CD4-positive, alpha-beta T cell treated with Interleukin-17A for 1 hour (primary cell): ENCODE results near the gene GRIPAP1.

Experiments
- DNase-seq: peaks from one replicate; pipeline ENCODE4 v3.0.0-alpha.2; 2020

The GRIPAP1 gene

GRCh38 chrX:48958635-48959094, 43.4 kb downstream of the GRIPAP1 start:
- peak; percentile 33 for DNase-seq

DNA sequence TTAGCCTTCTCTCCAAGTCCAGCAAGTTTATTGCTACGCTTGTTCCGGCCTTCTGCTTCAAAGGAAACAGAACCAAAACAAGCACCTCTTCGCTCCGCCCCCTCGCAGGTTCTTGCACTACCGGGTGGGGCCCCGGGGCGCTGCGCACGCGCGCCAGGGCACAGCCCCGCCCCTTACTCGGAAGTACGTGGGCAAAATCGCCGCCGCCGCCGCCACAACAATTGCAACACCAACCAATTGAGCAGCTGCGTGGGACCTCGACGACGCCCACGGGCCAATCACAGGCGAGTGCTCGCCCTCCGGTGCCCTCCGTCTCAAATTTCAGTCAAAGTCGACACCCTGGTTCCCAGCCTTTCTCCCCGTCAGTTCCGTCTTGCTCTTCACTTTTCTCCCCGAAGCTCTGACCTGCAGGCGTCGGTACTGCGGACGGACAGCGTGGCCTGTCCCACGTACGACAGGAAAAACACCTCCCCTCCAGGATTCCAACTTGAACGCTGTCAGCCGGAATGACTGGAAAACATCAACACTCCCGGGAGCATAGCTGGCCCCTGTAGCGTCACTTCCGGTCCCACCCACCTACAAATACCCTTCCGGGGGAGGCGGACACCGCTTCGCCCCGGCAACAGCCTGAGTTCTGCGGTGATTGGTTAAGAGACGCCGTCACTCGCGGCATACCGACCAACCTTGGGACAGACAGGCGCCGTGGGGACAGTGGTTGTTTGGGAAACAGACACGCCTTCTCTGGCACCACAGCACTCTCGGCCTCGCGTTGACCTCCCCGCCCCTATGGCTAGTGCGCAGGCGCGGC, 44.0 kb downstream of the GRIPAP1 start:
- peak; percentile 97 for DNase-seq

DNA sequence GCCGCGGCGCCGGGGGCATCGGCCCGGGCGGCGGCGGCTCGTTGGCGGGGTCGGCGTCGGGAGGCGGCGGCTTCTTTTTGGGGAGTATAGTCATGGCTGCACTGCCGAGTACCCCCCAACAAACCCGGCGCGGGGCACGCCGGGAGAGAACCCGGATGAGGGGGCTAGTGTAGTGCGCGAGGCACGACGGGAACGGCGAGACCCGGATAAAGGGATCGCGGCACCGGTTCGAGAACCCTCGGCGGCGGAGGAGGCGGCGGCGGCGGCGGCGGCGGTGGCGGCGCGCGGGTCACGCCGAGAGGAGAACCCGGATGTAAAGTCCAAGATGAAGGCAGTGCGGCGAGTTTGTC, 44.6 kb downstream of the GRIPAP1 start, which contains the start of gene OTUD5:
TSS of gene OTUD5 (minus strand) at position 131 of the 350 bp plus-strand sequence. CDS start at position 94, 37 bp downstream.
- DNase-seq = peak; percentile 85

DNA sequence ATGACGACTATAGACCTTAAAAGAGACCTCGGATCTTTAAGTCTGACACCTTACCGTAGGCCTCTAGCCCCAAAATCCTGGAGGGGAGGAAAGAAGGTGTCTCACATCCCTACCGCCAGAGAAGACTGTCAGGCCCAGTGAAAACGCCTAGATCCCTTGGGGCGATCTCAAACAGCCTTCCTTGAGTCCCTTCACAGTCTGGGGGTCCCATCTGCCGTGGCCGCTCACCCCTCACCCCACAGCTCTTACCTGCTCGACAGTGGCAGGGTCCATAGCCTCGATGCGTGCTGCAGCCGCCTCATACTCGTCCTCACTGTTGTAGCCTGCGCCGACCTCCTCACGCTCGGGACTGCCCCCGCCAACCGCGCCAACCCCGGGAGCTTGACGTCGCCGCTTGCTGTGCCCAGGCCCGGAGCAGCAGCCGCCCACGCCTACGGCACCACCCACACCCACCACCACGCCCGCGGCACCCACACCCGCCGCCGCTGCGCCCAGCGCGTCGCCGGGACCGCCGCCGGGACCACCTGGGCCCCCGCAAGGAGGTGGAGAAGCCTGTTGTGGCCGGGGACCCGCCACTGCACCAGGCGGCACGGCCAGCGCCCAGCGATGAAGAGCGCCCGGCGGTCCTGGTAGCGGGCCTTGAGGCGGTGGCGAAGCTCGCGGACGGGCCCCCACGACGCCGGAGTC, 45.2 kb downstream of the GRIPAP1 start:
- DNase-seq = peak; percentile 67

- DNase-seq = no peak
These were observed 53.5 kb downstream of the GRIPAP1 start for GRCh38 chrX:48948589-48948988.

GRCh38 chrX:48945517-48946348, 56.3 kb downstream of the GRIPAP1 start:
- DNase-seq = peak; percentile 61

GRCh38 chrX:48942895-48943294, 59.2 kb downstream of the GRIPAP1 start:
- DNase-seq = no peak

DNA sequence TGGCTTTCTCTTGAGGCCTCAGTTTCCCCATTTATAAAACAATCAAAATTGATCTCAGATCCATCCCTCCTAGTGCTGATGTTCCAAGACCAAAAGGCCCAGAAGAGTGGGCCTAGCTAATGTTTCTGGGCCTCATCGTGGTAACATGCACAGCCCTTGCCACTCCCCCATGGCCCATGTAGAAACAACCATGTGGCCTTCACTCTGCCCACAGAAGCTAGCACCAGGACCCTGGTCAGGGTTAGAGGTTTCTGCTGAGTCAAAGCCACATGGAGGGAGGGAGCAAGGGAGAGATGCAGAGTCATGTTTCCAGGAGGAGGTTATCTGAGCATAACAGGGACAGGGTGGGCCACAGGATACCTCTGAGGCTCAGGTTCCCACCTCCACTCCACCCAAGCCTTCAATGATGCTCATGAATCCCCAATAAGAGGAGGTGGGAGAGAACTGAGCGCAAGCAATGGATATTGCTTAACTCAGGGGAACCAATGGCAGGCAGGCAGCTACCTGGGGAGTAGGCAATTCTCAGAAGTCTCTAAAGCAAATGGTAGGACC, 61.6 kb downstream of the GRIPAP1 start:
- DNase-seq = no peak

- peak; percentile 57 for DNase-seq
These were observed 62.4 kb downstream of the GRIPAP1 start for GRCh38 chrX:48939524-48940228.

DNA sequence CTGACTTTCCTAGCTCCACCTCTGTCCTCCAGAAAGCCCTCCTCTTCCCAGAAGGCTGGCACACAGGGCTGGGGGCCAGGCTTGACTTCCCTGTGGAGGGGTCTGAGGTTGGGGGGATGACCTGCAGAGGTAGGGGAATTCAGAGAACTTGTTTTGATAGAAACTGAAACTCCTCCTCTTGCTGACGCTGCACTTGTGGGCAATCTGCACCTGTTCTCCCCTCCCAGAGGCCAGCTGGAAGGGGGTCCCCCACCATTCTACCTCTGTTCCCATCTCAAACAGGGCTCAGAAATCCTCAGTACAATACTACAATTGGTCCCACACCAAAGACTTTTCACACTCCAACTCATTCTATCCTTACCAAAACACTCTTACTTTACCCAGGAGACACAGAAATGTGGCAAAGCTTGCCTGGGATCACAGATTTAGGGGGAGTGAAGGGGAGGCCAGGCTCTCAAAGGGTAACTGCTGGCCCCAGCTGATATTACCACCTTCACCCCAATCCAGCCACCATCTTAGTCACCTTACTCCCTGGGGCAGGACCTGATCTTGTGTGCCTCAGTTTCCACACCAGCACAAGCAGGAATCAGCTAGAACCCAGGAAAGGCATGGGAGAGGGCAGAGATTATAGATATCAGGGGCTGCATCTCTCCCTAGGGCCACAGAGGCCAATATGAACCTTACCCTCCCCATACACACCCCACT, 63.2 kb downstream of the GRIPAP1 start:
- DNase-seq = peak; percentile 89

DNA sequence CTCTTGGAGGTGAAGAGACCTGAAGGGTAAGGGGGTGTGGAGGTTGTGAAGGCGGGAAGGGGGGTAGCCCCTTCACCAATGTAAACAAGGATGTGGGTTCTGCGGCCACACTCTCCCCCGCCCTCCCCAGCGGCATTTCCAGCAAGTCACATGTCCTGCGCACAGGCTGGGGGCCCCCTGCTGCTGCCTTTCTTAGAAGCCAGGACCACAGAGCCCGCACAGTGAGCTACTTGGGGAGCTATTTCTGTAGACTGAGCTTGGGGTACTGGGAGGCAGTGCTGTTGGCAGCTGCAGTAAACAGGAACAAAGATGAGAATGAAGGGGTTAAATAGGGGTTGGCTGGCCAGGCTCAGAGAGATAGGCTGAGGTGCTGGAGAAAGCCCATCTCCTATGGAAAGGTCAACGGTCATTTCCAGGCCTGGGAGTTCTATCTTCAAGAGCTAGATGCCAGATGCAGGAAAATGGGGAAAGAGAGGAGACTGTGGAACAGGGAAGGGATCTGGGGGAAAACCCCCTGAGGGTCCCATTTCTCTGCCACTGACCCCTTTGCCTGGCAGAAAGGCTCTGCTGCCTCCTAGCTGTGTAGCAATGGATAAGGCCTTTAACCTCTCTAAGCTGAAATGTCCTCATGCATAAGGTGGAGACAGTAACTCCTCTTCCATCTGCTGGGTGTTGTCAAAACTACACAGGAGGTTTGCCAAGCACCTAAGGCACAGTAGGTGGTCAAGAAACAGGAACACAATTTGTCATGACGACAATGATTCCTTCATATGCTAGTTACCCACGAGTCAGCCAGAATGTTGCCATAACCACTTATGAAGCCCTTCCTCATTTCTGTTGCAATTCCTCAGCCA, 64.8 kb downstream of the GRIPAP1 start:
- peak; percentile 93 for DNase-seq

- no peak for DNase-seq
These were observed 65.5 kb downstream of the GRIPAP1 start for GRCh38 chrX:48936429-48937053.

GRCh38 chrX:48935301-48935670, 66.8 kb downstream of the GRIPAP1 start:
- no peak for DNase-seq

DNA sequence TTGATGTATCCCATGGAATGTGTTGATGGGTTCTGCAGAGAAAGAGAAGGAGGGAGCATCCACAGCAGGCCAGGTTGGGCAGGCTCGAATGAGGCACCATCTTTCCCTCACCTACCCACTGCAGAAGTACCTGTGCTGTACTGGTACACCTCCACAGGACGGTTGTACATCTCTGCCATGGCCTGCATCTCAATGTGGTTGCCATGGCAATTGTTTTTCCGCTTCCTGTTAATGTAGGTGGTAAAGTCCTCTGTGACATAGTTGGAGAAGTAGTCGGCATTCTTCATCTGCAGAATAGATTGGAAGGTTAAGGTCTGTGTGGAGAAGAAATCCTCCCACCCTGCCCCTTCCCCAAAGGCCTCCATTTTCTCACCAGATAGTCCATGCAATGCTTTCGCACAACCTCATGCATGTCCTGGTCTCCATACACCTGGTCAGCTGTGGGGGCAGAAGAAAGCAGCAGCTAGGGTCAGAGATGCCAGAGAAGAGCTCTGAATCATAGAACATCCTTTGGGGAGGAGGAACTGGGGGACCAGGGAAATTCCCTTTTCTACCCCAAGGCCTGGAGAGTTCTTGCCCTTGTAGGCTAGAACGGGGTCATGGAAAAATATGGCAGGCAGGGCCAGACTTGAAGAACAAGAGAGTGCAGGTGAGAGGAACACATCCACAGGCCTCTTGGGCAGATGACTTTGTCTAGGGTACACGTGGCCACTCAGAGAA, 67.3 kb downstream of the GRIPAP1 start:
- DNase-seq = peak; percentile 83

- DNase-seq = no peak
These were observed 68.3 kb downstream of the GRIPAP1 start for GRCh38 chrX:48933757-48934156.

DNA sequence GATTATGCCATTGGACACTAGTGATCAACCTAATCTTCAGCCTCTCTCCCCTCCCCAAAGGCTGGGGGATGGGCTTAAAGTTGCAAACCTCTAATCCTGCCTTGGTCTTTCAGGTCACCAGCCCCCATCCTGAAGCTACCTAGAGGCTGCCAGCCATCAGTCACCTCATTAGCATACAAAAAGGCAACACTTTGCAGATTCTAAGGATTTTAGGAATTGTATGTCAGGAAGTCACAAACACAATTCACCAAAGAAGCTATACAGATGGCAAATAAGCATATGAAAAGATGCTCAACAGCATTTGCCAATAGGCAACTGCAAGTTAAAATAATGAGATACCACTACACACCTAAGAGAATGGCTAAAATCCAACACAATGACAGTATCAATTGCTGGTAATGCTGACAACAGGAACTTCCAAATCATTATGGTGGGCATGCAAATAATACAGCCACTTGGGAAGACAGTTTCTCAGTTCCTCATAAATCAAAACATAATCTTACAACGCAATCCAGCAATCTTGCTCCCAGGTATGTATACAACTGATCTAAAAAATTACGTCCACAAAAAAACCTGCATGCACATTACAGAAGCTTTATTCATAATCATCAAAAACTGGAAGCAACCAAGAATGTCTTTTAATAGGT, 74.2 kb downstream of the GRIPAP1 start:
- no peak for DNase-seq

DNA sequence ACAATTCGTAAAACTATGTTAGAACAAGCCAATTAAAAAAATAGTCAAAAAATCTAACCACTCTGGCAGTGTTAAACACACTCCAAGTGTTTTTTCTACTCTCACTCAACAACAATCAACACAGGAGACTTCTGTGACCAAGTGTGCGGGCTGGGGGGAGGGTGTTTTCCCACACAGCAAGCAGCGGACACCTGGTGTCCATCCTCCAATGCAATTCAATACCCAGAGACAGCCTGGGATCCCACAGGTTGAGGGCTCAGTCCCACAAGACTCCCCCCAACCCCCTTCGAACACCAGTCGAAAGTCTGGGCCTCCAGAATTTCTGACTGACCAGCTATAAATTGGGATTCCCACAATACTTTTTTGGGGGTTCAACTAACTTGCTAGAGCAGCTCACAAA, 74.9 kb downstream of the GRIPAP1 start:
- DNase-seq = no peak

DNA sequence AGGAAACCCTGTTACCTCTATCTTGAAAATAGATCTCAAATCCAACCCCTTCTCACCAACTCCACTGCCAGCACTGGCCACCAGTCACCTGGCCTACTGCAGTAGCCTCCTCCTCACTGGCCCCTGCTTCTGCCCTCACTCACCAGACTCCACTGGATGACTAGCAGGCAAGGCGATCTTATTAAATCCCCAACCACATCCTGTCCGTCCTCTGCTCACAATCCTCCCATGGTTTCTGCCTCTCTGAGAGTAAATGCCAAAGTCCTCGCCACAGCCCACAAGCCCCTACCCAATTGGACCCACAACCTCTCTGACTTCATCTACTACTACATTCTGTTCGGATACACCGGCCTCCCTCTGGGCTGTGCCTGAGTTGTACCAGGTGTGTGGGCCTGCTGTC, 77.8 kb downstream of the GRIPAP1 start:
- DNase-seq = no peak

DNA sequence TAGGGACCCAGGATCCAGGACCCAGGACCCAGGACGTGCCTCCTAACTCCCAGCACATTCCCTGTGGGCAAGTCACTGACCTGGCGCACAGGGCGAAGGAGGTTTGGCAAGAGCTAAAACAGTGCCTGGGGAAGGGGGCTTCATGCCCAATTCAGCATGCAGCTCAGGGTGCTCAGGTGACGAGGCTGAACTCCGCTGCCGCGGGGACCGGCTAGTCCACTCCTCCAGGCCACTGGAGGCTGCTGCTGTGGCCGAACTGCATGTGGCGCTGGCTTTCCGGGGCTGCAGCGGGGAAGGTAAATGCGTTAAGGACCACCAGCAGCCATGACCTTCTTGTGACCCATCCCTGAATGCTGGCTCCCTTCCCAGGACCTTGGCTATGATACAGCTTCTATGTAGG, 78.3 kb downstream of the GRIPAP1 start:
- DNase-seq = no peak
